Activated CD4-positive, alpha-beta T cell treated with anti-CD3 and anti-CD28 coated beads, Interleukin-10, Interleukin-2, amounts not matched to agents 100 ng/mL and 50 ng/mL, durations not matched to agents 16 hours and 8 hours (primary cell): ENCODE data around the gene PRSS38.

Experiments used
- DNase-seq: peaks from one replicate; pipeline ENCODE4 v3.0.0-alpha.2; 2020

The PRSS38 gene

DNA sequence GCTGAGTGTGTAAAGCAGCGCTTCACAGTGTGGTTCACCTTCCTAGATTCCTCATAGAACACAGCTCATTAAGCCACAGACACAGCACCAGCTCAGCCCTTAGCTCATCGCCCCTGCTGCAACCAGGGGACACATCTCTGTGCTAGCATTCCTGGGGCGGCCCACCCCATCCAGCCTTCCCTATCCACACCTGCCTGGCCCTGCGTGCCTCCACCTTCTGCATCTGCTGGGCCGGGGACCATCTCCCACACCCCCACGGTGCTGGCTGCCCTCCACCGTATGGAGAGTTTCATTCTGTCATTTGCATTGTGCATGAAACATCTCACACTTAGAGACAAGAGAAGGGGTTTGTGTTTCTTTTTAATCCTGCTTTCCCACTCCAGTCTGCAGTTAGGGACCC lies 35.8 kb upstream of the PRSS38 start:
- DNase-seq: no peak

DNA sequence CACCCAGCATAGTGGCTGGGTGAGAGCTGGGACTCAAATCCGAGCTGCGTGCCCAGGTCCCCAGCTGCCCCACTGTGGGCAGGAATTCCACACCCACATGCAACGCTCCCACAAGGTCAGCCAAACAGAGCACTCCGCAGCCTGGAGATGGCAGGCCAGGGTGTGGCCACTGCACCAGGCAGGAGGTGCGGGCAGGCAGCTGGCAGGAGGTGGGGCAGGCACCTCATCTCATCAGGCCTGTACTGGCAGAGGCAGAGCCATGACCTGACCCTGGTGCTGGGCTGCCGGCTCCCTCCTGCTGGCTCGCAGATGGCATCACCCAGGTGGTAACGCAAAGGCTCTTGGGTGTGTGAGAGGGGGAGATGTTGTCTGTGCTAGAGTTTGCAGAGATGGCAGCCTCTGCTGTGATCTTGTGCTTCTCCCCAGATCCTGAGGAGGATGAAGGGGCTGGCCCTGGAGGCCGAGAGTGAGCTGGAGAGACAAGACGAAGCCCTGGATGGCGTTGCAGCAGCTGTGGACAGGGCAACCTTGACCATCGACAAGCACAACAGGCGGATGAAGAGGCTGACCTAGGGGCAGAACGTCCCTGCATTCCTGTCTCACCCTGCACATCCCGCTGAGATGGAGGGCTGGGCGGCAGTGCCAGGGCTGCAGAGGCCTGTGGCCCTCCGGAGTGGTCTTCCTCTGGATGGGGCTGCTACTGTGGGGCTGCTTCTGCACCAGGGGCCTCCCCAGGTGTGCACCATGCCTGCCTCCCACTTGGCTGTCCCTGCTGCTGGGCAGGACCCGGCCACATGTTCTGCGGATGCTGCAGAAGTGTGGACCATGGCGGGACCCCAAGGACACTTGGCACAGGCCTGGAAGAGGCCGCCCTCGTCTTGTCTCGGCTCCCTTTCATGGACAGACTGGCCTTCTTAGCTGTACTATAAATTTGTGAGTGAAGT lies 35.1 kb upstream of the PRSS38 start:
- no peak for DNase-seq

DNA sequence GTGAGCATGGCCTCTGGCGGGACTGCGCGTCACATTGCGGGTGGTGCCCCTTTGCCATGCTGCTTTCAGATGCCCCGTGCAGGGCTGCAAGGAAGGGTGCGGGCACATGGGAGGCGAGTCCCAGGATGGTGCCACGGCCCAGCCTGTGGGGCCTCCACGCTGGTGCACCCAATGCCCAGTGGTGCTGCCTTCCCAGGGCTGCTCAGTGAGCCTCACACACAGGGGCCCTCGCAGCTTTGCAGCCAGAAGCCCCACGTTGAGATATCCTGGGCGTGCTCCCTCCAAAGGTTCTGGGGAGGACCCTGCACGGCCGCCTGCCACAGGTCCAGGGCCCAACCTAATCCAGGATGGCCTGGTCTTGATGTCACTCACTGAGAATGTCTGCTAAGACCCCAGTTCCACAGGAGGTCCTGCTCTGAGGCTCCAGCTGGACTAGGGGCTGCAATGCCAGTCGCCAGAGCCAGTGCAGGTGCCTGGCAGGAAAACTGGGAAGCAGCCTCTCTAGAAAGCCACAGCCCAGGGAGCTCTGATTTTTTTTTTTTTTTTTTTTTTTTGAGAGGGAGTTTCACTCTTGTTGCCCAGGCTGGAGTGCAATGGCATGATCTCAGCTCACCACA lies 34.1 kb upstream of the PRSS38 start:
- DNase-seq: no peak

DNA sequence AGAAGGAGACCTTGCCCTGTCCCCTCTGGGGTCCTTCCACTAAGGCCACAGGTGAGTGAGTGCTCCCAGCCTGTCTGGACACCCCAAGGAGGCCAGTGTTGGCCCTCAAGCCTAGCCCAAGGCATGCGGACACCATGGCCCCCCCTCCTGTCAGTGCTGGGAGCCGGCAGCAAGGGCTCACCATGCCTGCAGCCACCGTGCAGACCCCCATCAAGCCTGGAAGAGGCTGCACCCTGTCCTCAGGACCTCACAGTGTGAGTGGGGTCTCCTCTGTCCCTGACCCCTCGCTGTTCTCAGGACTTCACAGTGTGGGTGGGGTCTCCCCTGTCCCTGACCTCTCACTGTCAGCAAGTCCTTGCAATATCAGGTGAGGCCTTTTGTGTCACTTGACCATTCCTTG lies 33.2 kb upstream of the PRSS38 start:
- no peak for DNase-seq

DNA sequence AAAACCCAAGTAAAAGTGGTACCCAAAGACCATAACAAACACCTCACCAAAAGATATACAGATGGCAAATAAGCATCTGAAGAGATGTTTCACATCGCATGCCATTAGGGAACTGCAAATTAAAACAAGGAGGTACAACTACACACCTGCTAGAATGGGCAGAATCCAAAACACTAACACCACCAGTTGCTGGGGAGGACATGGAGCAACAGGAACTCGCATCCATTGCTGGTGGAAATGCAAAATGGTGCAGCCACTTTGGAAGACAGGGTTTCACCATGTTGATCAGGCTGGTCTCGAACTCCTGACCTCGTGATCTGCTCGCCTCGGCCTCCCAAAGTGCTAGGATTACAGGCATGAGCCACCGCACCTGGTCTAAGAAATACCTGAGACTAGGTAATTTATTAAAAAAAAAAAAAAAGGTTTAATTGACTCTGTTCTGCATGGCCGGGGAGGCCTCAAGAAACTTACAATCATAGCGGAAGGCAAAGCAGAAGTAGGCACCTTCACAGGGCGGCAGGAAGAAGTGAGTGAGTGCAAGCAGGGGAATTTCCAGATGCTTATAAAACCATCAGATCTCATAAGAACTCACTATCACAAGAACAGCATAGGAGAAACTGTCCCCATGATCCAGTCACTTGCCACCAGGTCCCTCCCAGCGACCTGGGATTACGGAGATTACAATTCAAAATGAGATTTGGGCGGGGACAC lies 30.2 kb upstream of the PRSS38 start:
- DNase-seq: no peak

DNA sequence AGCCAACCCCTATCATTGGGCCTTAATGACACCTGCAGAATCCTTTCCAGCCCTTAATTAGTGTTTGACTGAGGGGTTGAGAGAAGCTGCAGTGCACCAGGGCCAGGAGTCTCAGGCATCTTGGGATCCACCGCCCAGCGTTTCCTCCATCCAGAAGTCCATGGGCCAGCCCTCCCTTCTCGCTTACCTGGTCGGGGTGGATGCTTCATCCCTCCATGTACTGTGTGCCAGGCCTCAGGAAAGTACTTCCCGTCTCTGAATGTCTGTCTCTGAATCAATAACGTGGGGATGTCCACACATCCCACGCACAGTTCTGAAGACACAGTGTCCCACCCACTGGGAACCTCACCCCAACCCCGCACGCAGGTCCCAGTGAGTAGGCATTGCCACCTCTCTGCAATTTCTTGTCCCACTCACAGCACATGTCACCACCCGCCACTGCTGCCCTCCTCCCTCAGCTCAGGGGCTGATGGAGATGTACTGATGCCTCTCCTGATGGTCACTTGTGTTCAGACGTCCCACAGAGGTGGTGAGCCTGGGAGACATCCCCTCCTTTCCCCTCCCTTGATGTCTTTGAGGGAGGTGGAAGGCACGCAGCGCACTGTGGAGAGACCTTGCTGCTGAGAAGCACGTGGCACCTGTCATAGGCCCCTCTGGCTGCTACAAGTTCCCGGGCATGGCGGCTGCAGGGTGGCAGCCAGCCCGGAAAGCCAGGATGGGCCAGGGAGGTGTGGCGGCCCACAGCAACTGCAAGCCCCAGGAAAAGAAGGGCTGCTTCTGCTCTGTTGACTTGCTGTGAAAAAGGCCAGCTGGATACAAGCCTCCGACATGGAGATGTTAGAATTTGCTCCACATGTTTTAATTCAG lies 29.4 kb upstream of the PRSS38 start:
- DNase-seq: no peak

DNA sequence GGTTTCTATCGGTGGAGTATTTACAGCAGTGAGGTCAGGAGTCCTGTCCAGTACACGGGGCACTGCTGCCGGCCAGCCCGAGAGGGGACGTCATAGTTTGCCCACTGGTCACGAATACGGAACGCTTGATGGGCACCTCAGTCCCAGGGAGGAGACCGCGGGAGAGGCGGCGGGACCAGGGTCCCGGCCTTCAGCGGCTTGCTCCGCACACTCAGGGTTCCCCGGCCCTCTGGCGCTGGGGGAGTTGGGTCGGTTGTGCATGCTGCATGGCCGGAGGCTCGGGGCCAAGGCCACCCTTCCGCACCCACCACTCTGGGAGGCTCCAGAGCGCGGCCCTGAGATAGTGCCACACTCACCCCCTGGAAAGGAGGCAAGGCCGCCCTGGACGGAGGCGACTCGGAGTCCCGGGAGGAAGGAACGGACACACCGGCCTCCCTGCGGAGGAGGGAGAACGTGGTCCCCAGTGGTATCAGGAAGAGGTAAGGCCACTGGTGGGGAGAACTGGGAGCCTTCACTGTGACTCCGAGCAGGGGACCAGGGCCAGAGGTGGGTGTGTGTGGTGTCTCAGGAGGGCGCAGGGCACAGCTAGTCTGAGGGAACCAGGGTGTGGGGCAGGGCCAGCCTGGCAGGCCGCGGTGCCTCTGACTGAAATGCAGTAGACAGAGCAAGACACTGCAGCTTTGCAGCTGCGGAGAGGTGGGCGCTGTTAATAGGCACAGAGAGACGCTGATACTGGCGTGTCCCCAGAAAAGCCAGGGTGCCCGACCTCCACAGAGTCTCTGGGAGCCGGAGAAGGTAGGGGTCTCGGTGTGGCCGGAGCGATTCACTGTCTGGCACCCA lies 28.6 kb upstream of the PRSS38 start:
- no peak for DNase-seq

DNA sequence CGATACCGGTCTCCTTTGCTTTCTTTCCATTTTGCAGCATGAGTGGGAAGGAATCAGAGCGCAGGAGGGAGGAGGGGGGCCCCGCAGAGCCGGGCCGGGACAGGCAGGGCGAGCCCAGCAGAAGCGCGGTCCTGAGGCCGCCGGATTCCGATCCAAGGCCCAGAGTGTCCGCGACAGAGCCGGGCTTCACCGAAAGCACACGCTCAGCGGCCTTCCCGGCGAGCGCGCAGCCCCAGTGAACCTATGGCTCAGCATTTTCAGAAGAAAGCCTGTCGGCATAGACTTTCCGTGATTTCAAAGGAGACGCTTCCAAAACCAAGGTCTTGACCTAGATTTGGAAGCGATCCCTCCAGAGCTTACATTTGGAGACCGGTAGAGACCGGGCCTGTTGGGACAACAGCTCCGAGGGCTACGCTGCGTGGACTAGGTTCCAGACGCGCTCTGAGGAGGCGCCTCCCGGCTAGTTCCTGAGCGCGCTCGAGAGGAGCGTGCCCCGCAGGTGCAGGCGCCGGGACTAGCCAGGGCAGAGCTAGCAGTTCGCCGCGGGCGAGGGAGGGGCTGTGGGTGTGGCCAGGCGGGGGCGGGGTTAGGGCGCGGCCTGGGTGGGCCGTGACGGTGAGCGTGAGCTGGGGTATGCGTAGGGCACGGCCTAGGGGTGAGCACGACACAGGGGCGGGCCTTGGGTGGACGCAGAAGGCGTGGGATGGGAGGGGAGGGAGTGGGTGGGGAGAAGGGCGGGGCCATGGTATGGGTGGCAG lies 27.8 kb upstream of the PRSS38 start:
- DNase-seq: peak; percentile 96

DNA sequence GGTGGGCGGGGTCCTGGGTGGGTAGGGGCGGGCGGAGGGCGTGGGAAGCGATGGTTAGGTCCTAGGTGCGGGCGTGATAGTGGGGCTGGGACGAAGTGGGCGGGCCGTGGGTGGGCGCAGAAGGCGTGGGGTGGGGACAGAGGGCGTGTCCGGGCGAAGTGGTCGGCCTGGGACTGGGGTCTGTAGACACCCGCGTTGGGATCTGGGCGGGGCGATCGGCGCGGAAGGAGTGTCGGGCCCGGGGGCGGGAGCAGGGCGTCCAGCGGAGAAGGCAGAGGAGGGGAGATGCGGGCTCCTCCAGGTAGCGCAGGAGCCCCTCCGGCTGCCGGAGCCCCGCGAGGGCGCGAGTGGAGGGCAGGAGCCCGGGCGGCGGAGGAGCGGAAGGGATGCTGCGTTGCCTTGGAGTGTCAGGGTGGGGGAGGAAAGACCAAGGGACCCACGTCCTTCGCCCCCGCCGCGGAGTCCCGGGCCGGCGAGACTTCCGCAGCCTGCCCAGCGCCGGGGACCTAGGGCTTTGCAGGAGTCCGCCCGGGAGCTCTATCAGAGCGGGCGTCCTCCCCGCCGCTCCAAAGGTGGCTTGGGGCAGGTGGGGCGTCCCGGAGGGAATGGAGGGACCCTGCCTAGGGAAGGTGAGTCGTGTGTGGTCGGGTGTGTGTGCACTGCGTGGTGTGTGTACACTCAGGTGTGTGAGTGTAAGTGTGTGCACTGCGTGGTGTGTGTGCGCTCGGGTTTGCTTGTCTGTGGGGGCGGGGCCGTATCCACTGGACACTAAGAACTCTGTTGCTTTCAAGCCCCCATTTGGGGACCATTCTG lies 27.0 kb upstream of the PRSS38 start:
- DNase-seq: peak; percentile 71

DNA sequence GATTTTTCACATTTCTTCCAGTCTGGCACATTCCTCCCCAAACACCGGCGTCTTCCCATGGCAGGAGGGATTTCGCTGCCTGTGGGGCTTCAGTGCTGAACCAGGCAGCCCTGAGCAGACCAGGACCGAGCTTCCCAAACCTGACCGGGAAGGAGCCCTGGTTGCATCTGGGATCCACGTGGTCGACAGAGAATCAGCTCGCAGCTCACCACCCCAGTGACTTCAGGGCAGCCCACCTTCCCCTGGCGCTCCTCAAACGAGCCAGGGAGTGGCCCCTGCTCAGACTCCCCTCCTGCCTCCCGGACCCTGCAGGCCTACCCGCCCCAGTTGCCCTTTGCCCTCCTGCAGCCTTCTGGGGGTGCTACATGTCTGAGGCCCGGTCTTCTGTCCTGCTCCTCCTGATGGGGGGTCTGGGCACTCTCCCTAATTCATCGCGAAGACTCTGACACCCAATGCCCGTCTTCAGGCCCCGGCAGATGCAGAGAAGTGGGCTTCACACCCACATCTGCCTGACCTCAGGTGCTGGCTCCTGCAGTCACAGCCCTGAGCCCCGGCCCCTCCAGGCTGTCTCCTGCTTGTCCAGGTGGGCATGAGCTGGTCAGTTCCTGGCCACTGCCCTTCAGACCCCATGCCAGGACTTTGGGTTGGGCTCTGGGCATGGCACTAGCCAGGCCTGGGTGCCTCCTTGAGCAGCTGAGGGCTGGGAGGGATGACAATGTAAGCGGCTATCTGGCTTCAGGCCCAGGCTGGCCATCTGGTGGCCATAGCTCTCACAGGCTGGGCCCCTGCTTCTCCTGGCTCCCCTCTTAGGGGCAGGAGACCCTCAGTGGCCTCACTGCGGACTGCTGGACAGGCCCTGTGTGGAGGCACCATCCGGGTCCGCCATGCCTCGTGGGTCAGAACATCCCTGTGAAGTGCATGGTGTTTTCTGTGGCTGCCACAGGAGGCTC lies 26.1 kb upstream of the PRSS38 start:
- no peak for DNase-seq

DNA sequence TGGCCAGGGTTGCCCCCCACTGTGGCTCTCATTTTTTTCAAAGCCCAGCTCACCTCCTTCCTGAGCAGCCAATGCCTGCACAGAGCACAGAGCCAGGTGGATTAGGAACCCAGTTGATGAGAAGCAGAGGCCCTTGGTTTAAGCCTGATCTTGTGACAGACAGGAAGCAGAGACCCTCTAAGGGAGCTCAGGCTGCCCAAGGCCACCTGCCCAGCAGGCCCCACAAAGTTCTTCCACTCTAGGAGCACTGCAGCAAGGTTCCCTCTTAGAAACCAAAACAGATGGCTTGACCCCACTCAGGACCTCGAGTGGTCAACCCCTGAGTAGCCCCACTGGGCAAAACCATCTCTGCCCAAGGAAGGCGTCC lies 25.5 kb upstream of the PRSS38 start:
- no peak for DNase-seq

DNA sequence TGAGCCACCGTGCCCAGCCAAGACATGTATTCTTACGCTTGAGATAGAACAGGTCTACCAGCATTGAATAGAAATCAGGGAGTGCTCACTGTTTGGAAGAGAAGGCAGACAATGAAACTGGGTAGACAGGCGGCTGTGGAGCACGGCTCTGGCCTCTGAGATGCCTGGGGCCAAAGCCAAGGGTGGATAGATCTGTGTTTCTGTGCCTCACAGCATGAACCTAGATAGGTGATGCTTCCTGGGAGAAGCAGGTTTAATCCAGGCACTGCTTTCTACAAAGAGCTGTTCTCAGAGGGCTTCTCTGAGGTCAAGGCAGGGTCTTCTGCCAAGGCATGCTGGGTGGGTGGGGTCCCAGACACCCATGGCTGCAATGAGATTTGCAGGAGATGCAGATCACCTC lies 24.6 kb upstream of the PRSS38 start:
- no peak for DNase-seq

DNA sequence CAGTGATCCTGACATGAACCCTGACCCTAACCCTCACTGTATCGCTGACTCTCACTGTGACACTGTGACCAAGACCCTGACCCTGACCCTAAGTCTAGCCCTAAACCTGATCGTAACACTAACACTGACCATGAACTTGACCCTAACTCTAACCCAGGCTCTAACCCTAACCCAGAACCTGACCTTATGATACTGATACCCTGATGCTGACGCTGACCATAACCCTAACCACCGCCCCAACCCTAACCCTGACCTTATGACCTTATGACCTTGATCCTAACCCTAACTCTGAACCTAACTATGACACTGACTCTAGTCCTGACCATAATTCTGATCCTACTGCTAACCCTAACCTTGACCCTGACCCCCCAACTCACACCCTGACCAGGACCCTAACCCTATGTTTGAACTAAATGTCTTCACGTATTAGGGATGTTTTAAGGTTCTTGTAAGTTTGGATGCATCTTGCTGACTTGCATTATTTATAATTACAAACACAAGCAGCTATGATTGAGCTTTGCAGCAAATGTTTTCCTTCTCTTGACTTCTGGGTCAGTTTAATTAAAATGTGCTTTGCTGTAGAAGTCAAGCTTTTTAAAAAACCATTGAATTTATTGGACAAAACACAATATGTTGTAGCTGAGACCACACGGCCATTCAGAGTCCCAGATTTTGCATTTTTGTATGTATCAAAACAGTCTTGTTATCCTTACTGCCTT lies 23.9 kb upstream of the PRSS38 start:
- no peak for DNase-seq

DNA sequence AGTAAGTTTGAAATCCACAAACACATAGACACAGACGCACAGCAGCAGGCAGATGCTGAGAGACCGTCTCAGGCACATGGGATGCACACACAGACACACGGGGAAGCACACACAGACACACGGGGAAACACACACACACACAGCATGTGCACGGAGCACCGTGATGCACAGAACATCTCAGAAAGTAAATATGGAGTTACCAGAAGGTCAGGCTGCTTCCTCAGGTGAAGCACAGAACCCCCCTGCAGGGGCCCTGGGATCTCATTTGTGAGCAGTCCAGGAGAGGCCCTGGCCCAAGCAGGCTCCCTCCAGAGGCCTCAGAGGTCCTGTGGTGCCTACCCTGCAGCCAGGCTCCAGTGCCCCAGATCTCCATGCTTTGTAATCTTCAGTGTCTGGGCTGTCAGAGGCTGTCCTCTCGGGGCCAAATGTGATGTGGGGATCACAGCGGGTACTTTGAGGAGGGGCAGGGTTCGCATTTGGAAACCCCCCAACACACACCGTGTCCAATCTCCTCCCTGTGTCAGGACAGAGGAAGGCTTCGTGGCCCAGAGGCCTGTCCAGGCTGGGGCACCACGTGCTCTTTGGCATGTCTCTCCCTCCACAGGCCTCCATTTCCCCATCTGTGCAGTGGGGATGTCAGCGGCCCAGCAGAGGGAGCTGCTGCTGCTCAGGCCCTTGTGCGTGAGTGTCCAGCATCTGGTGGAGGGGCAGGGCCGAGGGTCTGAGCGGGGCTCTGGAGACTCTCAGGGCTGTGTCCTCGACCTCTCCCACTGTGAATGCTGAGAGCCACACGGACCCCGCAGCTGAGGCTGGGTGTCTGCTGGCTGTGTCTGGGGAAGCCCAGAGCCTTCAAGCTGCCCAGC lies 23.0 kb upstream of the PRSS38 start:
- no peak for DNase-seq

DNA sequence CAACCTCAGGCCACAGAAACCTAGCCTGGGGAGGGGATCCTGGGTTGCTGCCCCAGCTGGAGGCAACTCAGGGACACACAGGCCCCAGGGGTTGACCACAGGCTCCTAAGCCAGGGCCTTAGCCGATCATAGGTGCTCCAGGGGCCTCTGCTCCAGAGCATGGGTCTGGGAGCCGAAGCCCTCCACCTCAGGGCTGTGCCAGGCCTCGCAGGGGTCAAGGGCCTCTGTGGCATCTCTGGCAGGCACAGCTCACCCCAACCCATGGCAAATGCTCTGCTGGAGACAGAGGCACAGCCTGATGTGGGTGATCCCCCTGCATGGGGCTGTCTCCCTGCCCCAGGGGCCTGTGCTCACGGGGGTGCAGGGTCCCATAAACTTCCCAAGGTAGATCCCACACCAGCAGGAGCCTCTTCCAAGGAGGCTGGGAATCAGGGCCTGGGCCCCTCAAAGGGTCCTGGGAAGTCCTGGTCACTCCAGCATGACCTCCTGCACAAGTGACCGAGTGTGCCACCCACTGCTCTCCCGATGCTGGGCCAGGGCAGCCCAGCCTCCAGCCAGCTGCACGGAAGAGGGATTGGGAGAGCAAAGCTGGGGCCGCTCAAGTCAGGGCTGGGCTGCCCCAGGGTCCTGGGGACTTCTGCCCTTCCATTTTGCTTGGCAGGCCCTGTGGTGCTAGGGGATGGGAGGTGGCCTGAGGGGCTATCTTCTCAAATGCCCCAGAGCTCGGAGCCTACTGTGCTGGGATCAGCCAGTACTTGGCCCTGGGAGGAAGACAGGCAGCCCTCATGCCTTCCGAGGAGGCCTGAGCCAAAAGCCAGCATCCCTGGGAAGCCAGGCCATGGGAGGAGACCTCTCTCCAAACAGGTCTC lies 22.2 kb upstream of the PRSS38 start:
- DNase-seq: no peak
